Small intestine (tissue), 16 donors: ENCODE measurements around the gene ERF. TPM values are rescaled to one million over a fixed set of nuclear protein-coding genes. Genes with fewer than 3 reads are reported as not detected.

Experiments
- DNase-seq, 2 donors: peaks; one replicate each; pipeline versions ENCODE4 v3.0.0 to v3.0.0-alpha.2; 2013
- FAIRE-seq: peaks from 2 replicates; lab custom pipeline; 2012; peaks lifted over from hg19 to GRCh38; lab: Jason Lieb, UNC
- H3K27ac ChIP-seq, 3 donors: one replicate each; pipeline ENCODE4 v1.5.1; 2013; ENCODE audit warnings: low read length in 2 of 3, mild to moderate bottlenecking in 2 of 3, control low read depth in 1 of 3, inconsistent platforms in 1 of 3, low read depth in 1 of 3, moderate library complexity in 1 of 3
- H3K27me3 ChIP-seq, 3 donors: one replicate each; pipeline ENCODE4 v1.6.1; 2013; ENCODE audit warnings: low read length in 3 of 3, inconsistent platforms in 1 of 3; ENCODE audit not compliant: control insufficient read depth in 3 of 3, insufficient read depth in 3 of 3
- H3K36me3 ChIP-seq, 3 donors: one replicate each; pipeline ENCODE4 v1.6.1; 2013; ENCODE audit warnings: low read length in 3 of 3, inconsistent platforms in 1 of 3, low read depth in 1 of 3, mild to moderate bottlenecking in 1 of 3, moderate library complexity in 1 of 3; ENCODE audit not compliant: control insufficient read depth in 3 of 3, insufficient read depth in 2 of 3
- H3K4me1 ChIP-seq, 3 donors: one replicate each; pipeline ENCODE4 v1.6.1; 2013; ENCODE audit warnings: low read length in 2 of 3, inconsistent platforms in 1 of 3, low read depth in 1 of 3, mild to moderate bottlenecking in 1 of 3, moderate library complexity in 1 of 3; ENCODE audit not compliant: control insufficient read depth in 3 of 3, insufficient read depth in 2 of 3
- H3K4me3 ChIP-seq, 3 donors: one replicate each; pipeline ENCODE4 v1.5.1; 2013; ENCODE audit warnings: low read length in 3 of 3, control low read depth in 1 of 3, inconsistent platforms in 1 of 3, low read depth in 1 of 3, mild to moderate bottlenecking in 1 of 3, moderate library complexity in 1 of 3
- H3K9me3 ChIP-seq, 2 donors: one replicate each; pipeline ENCODE4 v1.6.1; 2013; ENCODE audit warnings: low read depth in 1 of 2, low read length in 1 of 2; ENCODE audit not compliant: control insufficient read depth in 2 of 2, insufficient read depth in 1 of 2
- WGBS, 3 donors: extraction: QIAGEN DNeasy Blood & Tissue Kit; methylation state at CpG; one replicate each; pipeline ENCODE4 v1.1.7; 2013; 5-methylcytosine and 5-hydroxymethylcytosine counted together
- long read RNA-seq, 10 donors: transcript quantifications; one replicate each; lab custom pipeline, GENCODE V29; 2026
- polyA plus RNA-seq, 4 donors: library from polyadenylated mRNA; stranded (reverse) in 3 of 4; unstranded in 1 of 4; fragments of 200-250 nt in 3 of 4; fragments of 120-200 nt in 1 of 4; gene quantifications; one replicate each; pipeline versions ENCODE4 v1.2.1 to v1.2.3, GENCODE V29; 2013
- donor health status: healthy with polysubstance abuse.
- donor health status: control.
- donor health status: control.
- donor health status: Bipolar disorder and iron deficiency.
- donor health status: healthy.

The ERF gene
- polyA plus RNA-seq = 10 to 100 TPM; 28.6 to 60.7 (median 41.7) TPM
- long read RNA-seq, donor 1, transcript ERF-201 (4 exons, 2,698 nt) = major isoform, 24 of 31 reads
- long read RNA-seq, donor 1, partial matches to known transcripts = 0 of 31 reads
- long read RNA-seq, donor 1, other reads (novel, unspliced or antisense) = 0 of 31 reads
- long read RNA-seq, donor 2, partial matches to known transcripts = 0 of 6 reads
- long read RNA-seq, donor 2, other reads (novel, unspliced or antisense) = 0 of 6 reads
- long read RNA-seq, donor 3, transcript ERF-201 (4 exons, 2,698 nt) = major isoform, 17 of 22 reads
- long read RNA-seq, donor 3, partial matches to known transcripts = 0 of 22 reads
- long read RNA-seq, donor 3, other reads (novel, unspliced or antisense) = 0 of 22 reads
- long read RNA-seq, donor 4 = 0 reads
- long read RNA-seq, donor 5, transcript ERF-201 (4 exons, 2,698 nt) = major isoform, 7 of 8 reads
- long read RNA-seq, donor 5, partial matches to known transcripts = 0 of 8 reads
- long read RNA-seq, donor 5, other reads (novel, unspliced or antisense) = 0 of 8 reads
- long read RNA-seq, donor 6, transcript ERF-201 (4 exons, 2,698 nt) = major isoform, 17 of 18 reads
- long read RNA-seq, donor 6, partial matches to known transcripts = 0 of 18 reads
- long read RNA-seq, donor 6, other reads (novel, unspliced or antisense) = 0 of 18 reads
- long read RNA-seq, donor 7, transcript ERF-201 (4 exons, 2,698 nt) = major isoform, 22 of 23 reads
- long read RNA-seq, donor 7, partial matches to known transcripts = 0 of 23 reads
- long read RNA-seq, donor 7, other reads (novel, unspliced or antisense) = 0 of 23 reads
- long read RNA-seq, donor 8, transcript ERF-201 (4 exons, 2,698 nt) = major isoform, 5 of 5 reads
- long read RNA-seq, donor 8, partial matches to known transcripts = 0 of 5 reads
- long read RNA-seq, donor 8, other reads (novel, unspliced or antisense) = 0 of 5 reads
- long read RNA-seq, donor 9, transcript ERF-201 (4 exons, 2,698 nt) = major isoform, 6 of 7 reads
- long read RNA-seq, donor 9, partial matches to known transcripts = 0 of 7 reads
- long read RNA-seq, donor 9, other reads (novel, unspliced or antisense) = 0 of 7 reads
- long read RNA-seq, donor 10, transcript ERF-201 (4 exons, 2,698 nt) = major isoform, 14 of 17 reads
- long read RNA-seq, donor 10, partial matches to known transcripts = 0 of 17 reads
- long read RNA-seq, donor 10, other reads (novel, unspliced or antisense) = 0 of 17 reads

DNA sequence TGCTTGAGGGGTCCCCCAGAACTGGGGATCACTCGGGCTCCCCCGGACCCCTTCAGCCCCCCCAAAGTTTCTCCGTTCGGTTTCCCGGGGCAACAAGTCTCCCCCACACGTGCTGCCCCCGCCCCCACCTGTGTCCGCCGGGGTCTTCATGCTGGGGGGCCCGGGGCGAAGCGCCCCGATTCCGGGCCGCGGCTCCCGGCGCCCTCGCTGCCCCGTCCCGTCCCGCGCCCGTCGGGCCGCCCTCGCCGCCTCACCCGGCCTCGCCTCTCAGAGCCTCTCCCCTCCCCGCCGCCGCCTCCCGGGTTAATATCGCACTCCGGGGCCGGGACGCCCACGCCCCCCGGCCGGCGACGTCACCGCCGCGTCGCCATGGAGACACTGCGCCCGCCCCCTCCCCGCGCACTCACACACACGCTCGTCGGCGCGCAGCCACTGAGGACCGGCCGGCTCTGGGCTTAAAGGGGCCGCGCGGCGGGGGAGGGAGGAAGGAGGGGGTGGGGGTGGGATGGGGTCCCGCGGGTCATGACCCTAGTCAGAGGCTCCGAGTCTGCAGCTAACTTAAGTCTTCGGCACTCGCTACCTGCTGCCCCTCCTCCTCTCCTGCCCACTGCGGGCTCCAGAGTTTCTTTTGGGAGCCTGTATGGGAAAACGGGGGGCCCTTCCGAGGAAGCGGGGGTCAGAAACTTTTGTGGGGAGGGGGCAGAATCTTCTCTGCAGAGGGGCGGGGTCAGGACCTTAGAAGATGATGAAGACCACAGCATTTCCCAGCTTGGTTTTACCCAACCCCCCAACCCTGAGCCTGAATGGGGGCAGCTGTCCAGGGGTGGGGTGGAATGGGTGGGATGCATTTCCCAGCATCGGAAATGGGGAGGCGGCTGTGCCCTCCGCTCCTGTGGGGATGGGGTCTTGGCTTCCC is at the start of gene ERF:
ERF (minus strand) TSS at position 279 of the 916 bp plus-strand sequence; CDS start at position 150, 129 bp downstream.
- FAIRE-seq (no peak), DNase-seq (peak; percentile 92 to 99)
- peaks cover 0 to 28% (median 0%) of the 10 kb centered on the region in 3 donors for H3K36me3 ChIP-seq
- peak within 1 kb of the TSS; percentile 79 to 99 (median 97) for H3K27ac ChIP-seq
- H3K9me3 ChIP-seq = no peaks in the 10 kb centered on the region
- H3K4me1 ChIP-seq = peaks cover 8 to 35% (median 16%) of the 10 kb centered on the region in 3 donors
- peak within 1 kb of the TSS; percentile 86 to 100 (median 88) for H3K4me3 ChIP-seq
- 1% methylated on average over 47 to 75 of the region's 75 CpGs for WGBS, 3 donors
- no peaks in the 10 kb centered on the region for H3K27me3 ChIP-seq

GRCh38 chr19:42303876-42304275 is 48.9 kb upstream of the ERF start:
- Histone ChIP-seq H3K27ac (no peak overlapping the region), H3K4me1 (peaks cover 0 to 13% (median 0%) of the 10 kb centered on the region in 3 donors), H3K9me3 (no peaks in the 10 kb centered on the region), H3K27me3 (no peaks in the 10 kb centered on the region), H3K4me3 (no peak overlapping the region), H3K36me3 (peaks cover 0 to 6% (median 0%) of the 10 kb centered on the region in 3 donors)
- 73 to 88% (median 80%) methylated on average over 8 of the region's 8 CpGs for WGBS, 3 donors
- DNase-seq (no peak), FAIRE-seq (no peak)

- Histone ChIP-seq H3K36me3 (peaks cover 0 to 6% (median 0%) of the 10 kb centered on the region in 3 donors), H3K27ac (peak overlapping the region in 1 of 3 donors; percentile 73), H3K9me3 (no peaks in the 10 kb centered on the region), H3K4me3 (peak overlapping the region in 1 of 3 donors; percentile 92), H3K4me1 (peaks cover 0 to 13% (median 0%) of the 10 kb centered on the region in 3 donors), H3K27me3 (no peaks in the 10 kb centered on the region)
- no peak for DNase-seq
- FAIRE-seq = no peak
- 69 to 90% (median 86%) methylated on average over 11 of the region's 11 CpGs for WGBS, 3 donors
Observed at GRCh38 chr19:42303101-42303464, 48.2 kb upstream of the ERF start.

DNA sequence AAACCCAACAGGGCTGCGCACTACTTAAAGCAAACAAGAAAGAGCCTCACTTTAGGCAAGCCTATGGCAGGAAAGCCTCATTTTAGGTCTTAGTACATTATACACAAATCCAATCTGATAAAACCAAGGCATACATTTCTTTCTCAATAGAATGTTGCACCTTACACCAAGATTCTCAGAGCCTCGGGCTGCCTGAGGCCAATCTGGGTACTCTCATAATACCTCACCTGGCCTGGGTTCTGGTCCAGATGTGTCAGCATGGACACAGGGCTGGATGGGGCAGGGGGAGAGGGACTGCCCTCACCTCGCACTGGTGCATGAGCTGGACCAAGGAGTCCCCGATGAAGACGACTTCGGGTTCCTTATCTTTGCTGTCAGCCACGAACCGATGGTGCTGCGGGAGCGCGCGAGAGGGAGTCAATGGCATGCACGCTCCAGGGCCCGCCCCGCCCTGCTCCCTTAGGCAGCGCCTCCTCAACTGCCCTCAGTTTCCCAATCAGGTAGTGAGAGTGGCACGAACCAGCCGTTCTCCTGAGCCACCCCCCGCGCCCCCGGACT is 46.8 kb upstream of the ERF start, which contains the start of gene PRR19:
PRR19 (plus strand) TSS at position 487 of the 558 bp plus-strand sequence. CDS start 7,453 bp downstream, outside the sequence.
- FAIRE-seq (no peak), DNase-seq (peak in 1 of 2 donors; percentile 36)
- Histone ChIP-seq H3K9me3 (no peaks in the 10 kb centered on the region), H3K27ac (peak within 1 kb of the TSS in 2 of 3 donors; percentile 35 to 73), H3K4me1 (peaks cover 0 to 13% (median 0%) of the 10 kb centered on the region in 3 donors), H3K27me3 (no peaks in the 10 kb centered on the region), H3K4me3 (peak within 1 kb of the TSS; percentile 43 to 92 (median 68)), H3K36me3 (peaks cover 0 to 12% (median 0%) of the 10 kb centered on the region in 3 donors)
- WGBS, 3 donors = 5 to 6% (median 6%) methylated on average over 19 to 21 of the region's 21 CpGs

GRCh38 chr19:42297039-42297438 is 42.1 kb upstream of the ERF start:
- Histone ChIP-seq H3K4me3 (no peak overlapping the region), H3K36me3 (peaks cover 11 to 55% (median 13%) of the 10 kb centered on the region in 3 donors), H3K9me3 (no peaks in the 10 kb centered on the region), H3K27me3 (no peaks in the 10 kb centered on the region), H3K4me1 (peaks cover 0 to 28% (median 0%) of the 10 kb centered on the region in 3 donors), H3K27ac (no peak overlapping the region)
- no peak for FAIRE-seq
- no peak for DNase-seq
- WGBS, 3 donors = 88 to 93% (median 92%) methylated on average over 15 of the region's 15 CpGs

- peak; percentile 76 to 88 for DNase-seq
- H3K27me3 ChIP-seq = no peaks in the 10 kb centered on the region
- no peak overlapping the region for H3K4me3 ChIP-seq
- peaks cover 0 to 29% (median 0%) of the 10 kb centered on the region in 3 donors for H3K4me1 ChIP-seq
- WGBS, 3 donors = 78 to 79% (median 78%) methylated on average over 6 of the region's 6 CpGs
- H3K9me3 ChIP-seq = no peaks in the 10 kb centered on the region
- no peak for FAIRE-seq
- peaks cover 11 to 66% (median 13%) of the 10 kb centered on the region in 3 donors for H3K36me3 ChIP-seq
- no peak overlapping the region for H3K27ac ChIP-seq
Observed at GRCh38 chr19:42295831-42296525, 41.0 kb upstream of the ERF start.
